SK-N-SH (cell line): ENCODE measurements around the gene HS2ST1.

Source experiments
- FOXM1 ChIP-seq: IDR thresholded peaks from 2 replicates; pipeline ENCODE4 v1.4.0; 2012; ENCODE audit warnings: low read depth, mild to moderate bottlenecking
- MEF2A ChIP-seq: IDR thresholded peaks from 2 replicates; pipeline ENCODE4 v1.4.0; 2012; ENCODE audit warnings: low read depth, borderline replicate concordance
- POLR2AphosphoS5 ChIP-seq: IDR thresholded peaks from 2 replicates; pipeline ENCODE4 v1.6.1; 2012; ENCODE audit warnings: low read depth, low read length
- SMC3 ChIP-seq: IDR thresholded peaks from 2 replicates; pipeline ENCODE4 v1.6.1; 2012; ENCODE audit warnings: low read depth, low read length, improper control_type of control experiment
- TF ChIP-seq, protein P1 (sequence below): fragments of 200-600 bp; sonication (generic); IDR thresholded peaks from 2 replicates; pipeline ENCODE4 v1.6.1; 2017; ENCODE audit warnings: antibody characterized with exemption, mild to moderate bottlenecking, moderate library complexity
- TF ChIP-seq, protein P2 (sequence below): IDR thresholded peaks from 2 replicates; pipeline ENCODE4 v1.4.0; 2012; ENCODE audit warnings: low read depth
- TF ChIP-seq, protein P3 (sequence below): IDR thresholded peaks from 2 replicates; pipeline ENCODE4 v1.6.1; 2012; ENCODE audit warnings: mild to moderate bottlenecking, low read depth, low read length, moderate library complexity

DNA sequence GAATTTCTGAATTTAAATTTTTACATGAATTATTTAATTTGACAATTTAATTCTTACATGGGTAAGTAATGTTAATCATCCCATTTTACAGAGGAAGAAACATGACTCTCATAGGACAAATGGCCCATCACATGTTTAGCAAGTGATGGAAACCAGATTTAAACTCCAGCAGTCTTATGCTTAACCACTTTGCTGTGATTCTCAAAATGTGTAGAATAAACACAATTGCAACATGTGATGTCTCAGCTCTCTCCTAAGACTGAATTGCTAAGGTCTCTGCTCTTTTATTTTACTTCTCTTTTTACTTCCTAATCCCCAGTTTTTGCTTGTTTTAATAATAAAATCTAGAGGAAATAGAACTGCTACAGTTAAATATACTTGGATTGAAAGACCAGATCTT, 42.8 kb downstream of the HS2ST1 start:
- TF ChIP-seq MEF2A (no peak), FOXM1 (no peak), POLR2AphosphoS5 (no peak), SMC3 (no peak)
- TF ChIP-seq, protein P1, sequence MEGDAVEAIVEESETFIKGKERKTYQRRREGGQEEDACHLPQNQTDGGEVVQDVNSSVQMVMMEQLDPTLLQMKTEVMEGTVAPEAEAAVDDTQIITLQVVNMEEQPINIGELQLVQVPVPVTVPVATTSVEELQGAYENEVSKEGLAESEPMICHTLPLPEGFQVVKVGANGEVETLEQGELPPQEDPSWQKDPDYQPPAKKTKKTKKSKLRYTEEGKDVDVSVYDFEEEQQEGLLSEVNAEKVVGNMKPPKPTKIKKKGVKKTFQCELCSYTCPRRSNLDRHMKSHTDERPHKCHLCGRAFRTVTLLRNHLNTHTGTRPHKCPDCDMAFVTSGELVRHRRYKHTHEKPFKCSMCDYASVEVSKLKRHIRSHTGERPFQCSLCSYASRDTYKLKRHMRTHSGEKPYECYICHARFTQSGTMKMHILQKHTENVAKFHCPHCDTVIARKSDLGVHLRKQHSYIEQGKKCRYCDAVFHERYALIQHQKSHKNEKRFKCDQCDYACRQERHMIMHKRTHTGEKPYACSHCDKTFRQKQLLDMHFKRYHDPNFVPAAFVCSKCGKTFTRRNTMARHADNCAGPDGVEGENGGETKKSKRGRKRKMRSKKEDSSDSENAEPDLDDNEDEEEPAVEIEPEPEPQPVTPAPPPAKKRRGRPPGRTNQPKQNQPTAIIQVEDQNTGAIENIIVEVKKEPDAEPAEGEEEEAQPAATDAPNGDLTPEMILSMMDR, result no peak
- TF ChIP-seq, protein P2, sequence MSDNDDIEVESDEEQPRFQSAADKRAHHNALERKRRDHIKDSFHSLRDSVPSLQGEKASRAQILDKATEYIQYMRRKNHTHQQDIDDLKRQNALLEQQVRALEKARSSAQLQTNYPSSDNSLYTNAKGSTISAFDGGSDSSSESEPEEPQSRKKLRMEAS, result no peak
- TF ChIP-seq, protein P3, sequence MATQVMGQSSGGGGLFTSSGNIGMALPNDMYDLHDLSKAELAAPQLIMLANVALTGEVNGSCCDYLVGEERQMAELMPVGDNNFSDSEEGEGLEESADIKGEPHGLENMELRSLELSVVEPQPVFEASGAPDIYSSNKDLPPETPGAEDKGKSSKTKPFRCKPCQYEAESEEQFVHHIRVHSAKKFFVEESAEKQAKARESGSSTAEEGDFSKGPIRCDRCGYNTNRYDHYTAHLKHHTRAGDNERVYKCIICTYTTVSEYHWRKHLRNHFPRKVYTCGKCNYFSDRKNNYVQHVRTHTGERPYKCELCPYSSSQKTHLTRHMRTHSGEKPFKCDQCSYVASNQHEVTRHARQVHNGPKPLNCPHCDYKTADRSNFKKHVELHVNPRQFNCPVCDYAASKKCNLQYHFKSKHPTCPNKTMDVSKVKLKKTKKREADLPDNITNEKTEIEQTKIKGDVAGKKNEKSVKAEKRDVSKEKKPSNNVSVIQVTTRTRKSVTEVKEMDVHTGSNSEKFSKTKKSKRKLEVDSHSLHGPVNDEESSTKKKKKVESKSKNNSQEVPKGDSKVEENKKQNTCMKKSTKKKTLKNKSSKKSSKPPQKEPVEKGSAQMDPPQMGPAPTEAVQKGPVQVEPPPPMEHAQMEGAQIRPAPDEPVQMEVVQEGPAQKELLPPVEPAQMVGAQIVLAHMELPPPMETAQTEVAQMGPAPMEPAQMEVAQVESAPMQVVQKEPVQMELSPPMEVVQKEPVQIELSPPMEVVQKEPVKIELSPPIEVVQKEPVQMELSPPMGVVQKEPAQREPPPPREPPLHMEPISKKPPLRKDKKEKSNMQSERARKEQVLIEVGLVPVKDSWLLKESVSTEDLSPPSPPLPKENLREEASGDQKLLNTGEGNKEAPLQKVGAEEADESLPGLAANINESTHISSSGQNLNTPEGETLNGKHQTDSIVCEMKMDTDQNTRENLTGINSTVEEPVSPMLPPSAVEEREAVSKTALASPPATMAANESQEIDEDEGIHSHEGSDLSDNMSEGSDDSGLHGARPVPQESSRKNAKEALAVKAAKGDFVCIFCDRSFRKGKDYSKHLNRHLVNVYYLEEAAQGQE, result no peak
